Activated CD8-positive, alpha-beta memory T cell treated with anti-CD3 and anti-CD28 coated beads, Interleukin-2, amount 50 U/mL, for 4 hours (primary cell): ENCODE results near the gene CBFA2T3.

Experiments
- DNase-seq: peaks from one replicate; pipeline ENCODE4 v3.0.0-alpha.2; 2020

CBFA2T3 gene

DNA sequence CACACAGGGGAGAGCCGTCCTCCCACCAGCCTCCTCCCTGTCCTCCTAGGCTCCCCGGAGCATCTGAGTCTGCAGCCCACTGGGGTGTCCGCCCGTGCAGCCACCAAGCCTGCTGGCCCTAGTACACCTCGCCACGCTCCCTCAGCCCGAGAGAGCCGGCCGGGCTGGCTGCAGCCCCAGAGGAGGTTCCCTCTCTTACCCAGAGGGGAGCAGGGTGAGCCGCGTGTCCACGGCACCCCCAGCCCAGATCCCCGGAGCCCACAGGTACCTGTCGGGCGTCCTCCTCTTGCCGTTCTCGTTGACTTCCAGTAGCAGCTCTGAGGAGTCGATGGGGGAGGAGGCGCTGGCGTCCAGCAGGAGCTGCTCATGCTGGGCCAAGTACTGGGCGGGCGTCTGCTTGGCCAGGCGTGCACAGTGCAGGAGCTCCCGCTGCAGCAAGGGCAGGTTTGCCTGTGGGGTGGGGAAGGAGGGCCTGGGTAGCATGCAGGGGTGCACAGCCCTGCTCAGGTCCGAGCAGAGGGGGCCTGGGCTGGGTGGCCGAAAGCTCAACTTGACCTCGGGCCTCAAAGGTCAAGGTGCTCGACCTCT is 91.2 kb downstream of the CBFA2T3 start:
- DNase-seq: no peak

DNA sequence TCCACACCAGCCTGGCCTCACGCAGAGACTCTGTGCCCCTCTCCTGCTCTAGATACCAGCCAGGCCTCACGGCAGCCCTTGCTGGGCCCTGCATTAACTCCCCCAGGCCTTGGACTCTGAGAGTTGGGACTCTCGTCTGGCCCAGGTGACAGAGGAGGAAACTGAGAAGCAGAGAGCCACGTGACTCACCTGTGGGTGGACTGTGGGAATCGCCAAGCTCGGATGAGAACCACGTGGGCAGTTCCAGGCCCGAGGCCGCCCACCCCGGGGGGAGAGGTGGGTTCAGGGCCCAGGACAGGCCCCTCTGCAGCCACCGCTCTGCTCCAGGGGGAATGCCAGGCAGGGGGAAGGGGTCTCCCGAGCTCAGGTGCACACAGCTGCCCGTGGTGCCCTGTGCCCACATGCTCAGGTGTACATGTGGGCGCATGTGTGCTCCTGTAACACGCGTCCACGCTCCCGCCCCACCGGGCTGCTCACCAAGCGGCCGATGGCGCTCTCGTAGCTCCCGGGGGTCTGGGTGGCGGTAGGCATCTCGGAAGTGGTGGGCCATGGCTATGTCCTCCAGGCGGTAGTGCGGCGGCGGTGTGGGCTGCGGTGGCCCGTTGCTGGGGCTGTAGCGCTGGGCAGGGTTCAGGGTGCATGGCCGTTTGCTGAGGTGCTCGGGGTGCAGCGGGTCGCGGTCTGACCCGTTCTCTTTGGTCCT is 92.3 kb downstream of the CBFA2T3 start:
- no peak for DNase-seq

GRCh38 chr16:88883946-88884345 is 93.1 kb downstream of the CBFA2T3 start:
- no peak for DNase-seq

- DNase-seq: no peak
These were observed 93.7 kb downstream of the CBFA2T3 start for GRCh38 chr16:88883117-88883895.

DNA sequence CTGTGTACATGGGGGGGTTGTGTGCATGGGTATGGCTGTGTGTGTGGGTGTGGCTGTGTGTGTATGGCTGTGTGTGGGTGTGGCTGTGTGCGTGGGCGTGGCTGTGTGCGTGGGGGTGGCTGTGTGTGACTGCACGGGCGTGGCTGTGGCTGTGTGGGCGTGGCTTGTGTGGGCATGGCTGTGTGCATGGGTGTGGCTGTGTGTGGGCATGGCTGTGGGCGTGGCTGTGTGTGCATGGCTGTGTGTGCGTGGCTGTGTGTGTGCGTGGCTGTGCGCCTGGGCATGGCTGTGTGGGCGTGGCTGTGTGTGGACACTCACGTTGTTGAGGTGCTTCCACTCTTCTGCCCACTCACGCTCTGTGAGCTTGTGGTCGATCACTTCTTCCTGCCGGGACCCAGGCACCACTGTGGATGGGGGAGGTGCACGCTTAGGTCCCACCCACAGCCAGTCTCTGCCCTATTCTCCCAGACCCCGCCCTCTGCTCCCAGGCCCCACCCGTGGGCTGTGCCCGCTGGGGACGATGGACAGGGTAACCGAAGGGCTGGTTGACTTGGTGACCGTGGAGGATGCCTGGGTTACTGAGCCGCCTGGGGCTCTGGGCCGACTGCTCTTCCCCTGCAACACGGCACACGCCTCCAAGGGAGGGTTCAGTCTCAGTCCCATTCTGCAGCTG is 94.5 kb downstream of the CBFA2T3 start:
- no peak for DNase-seq

- no peak for DNase-seq
These were observed 95.2 kb downstream of the CBFA2T3 start for GRCh38 chr16:88881675-88882357.

DNA sequence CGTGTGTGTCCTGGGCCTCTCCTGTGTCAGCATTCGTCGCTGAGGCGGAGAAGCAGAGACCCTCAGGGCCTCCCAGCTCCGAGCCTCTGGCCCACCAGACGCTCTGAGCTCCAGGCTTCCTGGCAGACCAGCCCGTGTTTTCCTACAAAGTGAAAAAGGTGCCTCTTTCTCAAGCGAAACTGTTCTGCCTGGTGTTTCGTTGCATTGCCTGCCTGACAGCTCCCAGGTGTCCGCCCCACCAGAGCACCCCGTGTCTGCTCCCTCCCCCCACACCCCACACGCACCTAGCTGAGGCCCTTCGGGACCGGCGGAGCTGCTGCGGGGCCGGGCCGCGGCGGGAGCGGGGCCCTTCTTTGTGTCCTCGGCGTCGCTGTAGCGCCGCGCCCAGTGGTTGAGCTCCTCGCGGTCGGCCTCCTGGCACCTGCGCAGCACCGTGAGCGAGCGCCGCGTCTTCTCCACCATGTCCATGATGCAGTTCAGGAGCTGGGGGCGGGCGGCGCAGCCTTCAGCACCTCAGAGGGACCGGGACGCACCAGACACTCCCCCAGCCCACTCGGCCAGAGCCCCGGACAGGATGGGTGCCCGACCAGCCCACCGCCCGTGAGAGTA is 95.9 kb downstream of the CBFA2T3 start:
- DNase-seq: no peak

DNA sequence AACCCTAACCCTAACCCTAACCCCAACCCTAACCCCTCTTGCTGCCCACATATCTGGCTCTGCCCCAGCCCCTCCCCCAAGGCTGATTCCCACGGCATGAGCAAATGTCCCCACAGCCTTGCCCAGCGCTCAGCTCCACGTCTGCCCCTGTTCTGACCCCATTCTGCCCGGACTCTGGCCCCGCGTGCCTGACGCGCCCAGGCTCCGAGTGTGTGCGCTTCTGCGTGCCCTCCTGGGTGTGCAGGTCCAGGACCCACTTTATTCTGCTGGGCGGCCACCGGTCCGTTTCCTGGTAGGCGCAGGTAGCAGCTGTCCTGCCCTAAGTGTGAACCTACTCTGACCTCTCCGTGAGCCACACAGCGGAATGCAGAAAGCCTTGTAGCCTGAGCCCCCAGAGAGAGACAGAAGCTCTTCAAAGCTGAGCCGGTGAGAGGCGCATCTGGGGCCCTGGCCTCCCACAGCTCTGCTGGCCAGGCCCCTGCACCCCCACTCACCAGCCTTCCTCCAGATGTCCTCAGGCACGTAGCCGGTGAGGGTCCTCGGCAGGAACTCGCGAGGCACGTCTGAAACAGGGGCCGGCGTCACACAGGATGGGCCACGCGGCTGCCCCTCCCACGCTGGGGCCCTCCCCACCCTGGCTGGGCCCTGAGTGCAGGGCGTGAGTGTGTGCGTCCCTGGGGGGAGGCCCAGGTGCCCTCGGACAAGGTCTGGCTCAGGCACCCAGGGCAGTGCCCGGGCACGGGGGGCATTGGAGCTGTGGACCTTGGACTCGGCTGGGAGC is 96.6 kb downstream of the CBFA2T3 start:
- no peak for DNase-seq

GRCh38 chr16:88879788-88880055 is 97.3 kb downstream of the CBFA2T3 start:
- no peak for DNase-seq

- no peak for DNase-seq
These were observed 97.8 kb downstream of the CBFA2T3 start for GRCh38 chr16:88878967-88879787.

DNA sequence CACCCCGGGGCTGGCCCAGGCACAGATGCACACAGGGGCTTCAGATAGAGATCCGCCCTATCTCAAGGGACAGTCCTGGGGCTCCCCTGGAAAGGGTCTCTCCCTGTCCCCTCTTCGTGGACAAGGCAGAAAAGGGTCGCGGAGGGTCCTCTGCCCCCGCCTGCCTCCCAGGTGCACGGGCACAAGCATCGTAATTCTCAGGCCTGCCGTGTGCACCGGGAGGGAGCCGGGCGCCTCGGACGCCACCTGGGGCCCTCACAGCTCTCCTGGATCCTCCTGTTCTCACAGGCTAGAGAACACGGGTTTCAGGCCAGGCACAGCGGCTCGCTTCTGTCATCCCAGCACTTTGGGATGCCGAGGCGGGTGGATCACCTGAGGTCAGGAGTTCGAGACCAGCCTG is 98.7 kb downstream of the CBFA2T3 start:
- DNase-seq: no peak

- no peak for DNase-seq
These were observed 99.3 kb downstream of the CBFA2T3 start for GRCh38 chr16:88877564-88878289.

DNA sequence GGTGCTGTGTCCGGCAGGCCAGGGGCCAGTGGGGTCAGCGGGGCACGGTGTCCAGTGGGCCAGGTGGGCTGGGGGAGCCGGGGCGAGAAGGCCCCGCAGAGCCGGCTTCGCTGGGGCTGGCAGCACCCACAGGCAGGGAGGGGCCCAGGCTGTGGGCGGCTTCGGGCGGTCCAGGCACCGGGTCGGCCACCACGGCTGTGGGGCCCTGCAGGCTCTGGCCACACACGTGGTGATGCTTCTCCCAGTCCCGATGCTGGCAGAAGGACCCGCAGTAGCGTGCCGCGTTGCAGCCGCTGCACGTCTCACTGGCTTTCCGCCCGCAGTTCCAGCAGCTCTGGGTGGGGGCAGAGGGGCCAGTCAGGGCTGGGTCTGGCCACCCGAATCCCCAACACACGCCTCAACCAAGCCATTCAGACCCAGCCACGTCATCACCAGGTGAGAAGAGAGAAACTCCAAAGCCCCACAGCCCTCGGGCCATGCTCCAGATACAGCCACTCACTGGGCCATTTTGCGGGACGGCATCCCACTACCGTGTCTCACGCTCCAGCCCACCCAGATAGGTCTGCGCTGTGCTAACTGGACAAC is 100.0 kb downstream of the CBFA2T3 start:
- no peak for DNase-seq

GRCh38 chr16:88875703-88876234 is 101.2 kb downstream of the CBFA2T3 start:
- no peak for DNase-seq

- DNase-seq: no peak
These were observed 101.9 kb downstream of the CBFA2T3 start for GRCh38 chr16:88874938-88875599.

DNA sequence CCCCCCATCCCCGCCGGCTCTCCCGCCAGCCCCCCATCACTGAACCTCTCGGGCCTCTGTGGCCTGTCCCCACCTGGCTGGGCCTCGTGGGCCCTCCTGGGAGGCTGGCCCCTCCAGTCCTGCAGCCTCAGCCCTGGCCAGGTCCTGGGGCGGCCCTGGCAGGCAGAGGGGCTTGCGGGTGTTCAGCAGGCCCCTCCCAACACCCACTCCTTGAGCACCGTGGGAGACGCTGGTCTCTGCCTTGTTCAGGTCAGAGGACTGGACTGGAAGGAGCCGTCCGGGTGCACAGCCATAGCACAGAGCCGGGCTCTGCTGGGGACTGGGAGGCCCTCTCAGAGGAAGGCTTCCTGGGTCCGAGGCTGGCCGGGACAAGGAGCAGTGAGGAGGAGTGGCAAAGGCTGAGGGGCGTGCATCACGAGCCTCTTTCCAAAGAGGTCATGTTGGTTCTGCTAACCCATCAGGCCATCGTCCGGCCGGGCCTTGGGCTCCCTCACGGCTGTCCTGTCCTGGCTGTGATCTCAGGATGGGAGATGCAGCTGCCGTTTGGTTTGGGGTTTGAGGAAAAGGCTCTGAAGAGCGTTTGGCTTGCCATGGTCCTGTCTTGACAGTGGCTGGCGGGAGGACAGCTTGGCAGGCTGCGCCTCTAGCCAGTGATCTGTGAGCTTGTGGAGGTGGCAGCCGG is 104.2 kb downstream of the CBFA2T3 start:
- DNase-seq: no peak

GRCh38 chr16:88871730-88872416 is 105.1 kb downstream of the CBFA2T3 start:
- no peak for DNase-seq

GRCh38 chr16:88871349-88871702 is 105.7 kb downstream of the CBFA2T3 start:
- DNase-seq: no peak
